Esophagus muscularis mucosa (tissue), 4 donors: ENCODE measurements around the gene CTDP1. TPM values are rescaled to one million over a fixed set of nuclear protein-coding genes. Genes with fewer than 3 reads are reported as not detected.

Experiments
- DNase-seq: peaks from one replicate; pipeline ENCODE4 v3.0.0-alpha.2; 2017; ENCODE audit errors: extremely low spot score
- H3K27ac ChIP-seq, 4 donors: fragments of 200-600 bp; sonication (generic); replicated peaks in 1 of 4; 1 replicate in 3 of 4; 2 replicates in 1 of 4; pipeline ENCODE4 v1.5.1; 2016 to 2019; ENCODE audit warnings: mild to moderate bottlenecking in 1 of 4
- H3K27me3 ChIP-seq, 4 donors: fragments of 200-600 bp; sonication (generic); one replicate each; pipeline versions ENCODE4 v1.5.1 to v1.6.0; 2016 to 2019
- H3K36me3 ChIP-seq, 4 donors: fragments of 200-600 bp; sonication (generic); one replicate each; pipeline ENCODE4 v1.5.1; 2016 to 2019
- H3K4me1 ChIP-seq, 4 donors: fragments of 200-600 bp; sonication (generic); one replicate each; pipeline ENCODE4 v1.5.1; 2016 to 2019
- H3K4me3 ChIP-seq, 4 donors: fragments of 200-600 bp; sonication (generic); 1 replicate in 2 of 4; 2 replicates in 2 of 4; pipeline ENCODE4 v1.5.1; 2016 to 2019; ENCODE audit warnings: mild to moderate bottlenecking in 4 of 4, moderate library complexity in 1 of 4
- H3K9me3 ChIP-seq, 4 donors: fragments of 200-600 bp; sonication (generic); 1 replicate in 3 of 4; 2 replicates in 1 of 4; pipeline ENCODE4 v1.5.1; 2016 to 2019
- CTCF ChIP-seq, 3 experiments: fragments of 200-600 bp in 2 of 3; fragments of 450-650 bp in 1 of 3; sonication (generic) in 2 of 3; IDR thresholded peaks; one replicate each; pipeline ENCODE4 v1.5.1; 2017 to 2019; ENCODE audit warnings: antibody characterized with exemption in 3 of 3, mild to moderate bottlenecking in 2 of 3, moderate library complexity in 1 of 3
- EP300 ChIP-seq: sonication (generic); formaldehyde crosslinking; IDR thresholded peaks from one replicate; pipeline ENCODE4 v1.6.1; 2017; ENCODE audit warnings: antibody characterized with exemption
- POLR2A ChIP-seq: fragments of 450-650 bp; IDR thresholded peaks from one replicate; pipeline ENCODE4 v1.6.1; 2017; ENCODE audit warnings: antibody characterized with exemption, moderate library complexity, mild to moderate bottlenecking, low read depth
- POLR2AphosphoS5 ChIP-seq, 2 donors: sonication (generic); formaldehyde crosslinking; IDR thresholded peaks; one replicate each; pipeline ENCODE4 v1.6.1; 2017; ENCODE audit warnings: antibody characterized with exemption in 2 of 2
- WGBS: methylation state at CpG from one replicate; pipeline ENCODE4 v1.1.5; 2018; 5-methylcytosine and 5-hydroxymethylcytosine counted together
- intact Hi-C: fragments of 100-400 bp; cut with DNase I; formaldehyde crosslinking; loops from one replicate; pipeline ENCODE4 v1.15.1; 2023
- total RNA-seq, 4 donors: library from RNA; depleted of rRNA; stranded (reverse); fragments of >200 nt; gene quantifications; one replicate each; pipeline versions ENCODE4 v1.1.0 to v1.2.1, GENCODE V29; 2016

Gene CTDP1
- total RNA-seq, 4 donors from 2014 or later, result 22.0 to 28.5 (median 24.5) TPM

DNA sequence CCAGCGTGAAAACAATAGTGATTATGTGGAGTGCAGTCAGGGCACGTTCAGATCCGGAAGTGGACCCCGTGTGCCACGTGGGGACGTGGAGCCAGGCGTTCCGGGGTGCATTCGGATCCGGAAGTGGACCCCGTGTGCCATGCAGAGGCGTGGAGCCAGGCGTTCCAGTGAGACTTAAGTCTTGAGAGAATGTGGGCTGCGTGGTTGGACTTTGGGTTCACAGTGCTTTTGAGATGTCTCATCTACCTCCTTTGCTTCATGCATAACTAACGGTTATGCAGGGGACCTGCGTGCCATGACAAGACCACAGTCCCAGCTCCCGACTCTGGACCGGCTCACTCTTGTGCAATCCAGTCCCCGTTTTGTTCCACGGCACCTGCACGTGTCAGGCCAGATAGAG lies 28.8 kb downstream of the CTDP1 start:
- no peak overlapping the region for H3K4me3 ChIP-seq
- no peak overlapping the region for H3K27ac ChIP-seq
- intact Hi-C loops, result no loop called here
- DNase-seq, result no peak
- no peaks in the 10 kb centered on the region for H3K27me3 ChIP-seq
- peaks cover 40 to 97% (median 78%) of the 10 kb centered on the region in 4 donors for H3K36me3 ChIP-seq
- TF ChIP-seq EP300 (no peak), CTCF (IDR thresholded peaks at IDR 0.05) (no peak), POLR2AphosphoS5 (IDR thresholded peaks at IDR 0.05) (no peak), POLR2A (no peak)
- H3K9me3 ChIP-seq, result no peaks in the 10 kb centered on the region
- no peaks in the 10 kb centered on the region for H3K4me1 ChIP-seq
- 93% methylated on average over 21 of the region's 21 CpGs for WGBS

DNA sequence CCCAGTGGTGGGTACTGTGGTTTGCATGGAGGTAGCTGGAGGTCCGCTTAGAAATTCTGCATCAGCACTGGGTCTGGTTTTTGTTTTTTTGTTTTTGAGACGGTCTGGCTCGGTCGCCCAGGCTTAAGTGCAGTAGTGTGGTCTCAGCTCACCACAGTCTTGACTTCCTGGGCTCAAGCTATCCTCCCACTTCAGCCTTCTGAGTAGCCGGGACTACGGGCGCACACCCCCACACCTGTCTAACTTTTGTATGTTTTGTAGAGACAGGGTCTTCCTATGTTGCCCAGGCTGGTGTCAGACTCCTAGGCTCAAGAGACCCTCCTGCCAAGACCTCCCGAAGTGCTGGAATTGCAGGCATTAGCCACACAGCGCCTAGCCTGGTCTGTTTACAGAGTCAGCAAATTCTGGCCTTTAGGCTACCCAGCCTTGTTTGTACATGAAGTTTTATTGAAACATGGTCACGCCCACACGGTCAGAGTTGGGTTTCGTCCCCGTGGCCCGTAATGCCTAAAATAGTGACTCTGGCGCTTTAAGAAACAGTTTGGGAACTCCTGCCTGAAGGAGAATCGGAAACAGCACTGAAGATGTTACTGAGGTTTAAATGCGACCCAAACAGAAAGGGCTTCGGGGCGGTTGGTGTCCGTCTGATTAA lies 32.7 kb downstream of the CTDP1 start:
- Histone ChIP-seq H3K4me1 (no peaks in the 10 kb centered on the region), H3K36me3 (peaks cover 44 to 98% (median 82%) of the 10 kb centered on the region in 4 donors), H3K27ac (no peak overlapping the region), H3K9me3 (no peaks in the 10 kb centered on the region), H3K27me3 (no peaks in the 10 kb centered on the region), H3K4me3 (no peak overlapping the region)
- intact Hi-C loops, result no loop called here
- WGBS, result 91% methylated on average over 20 of the region's 20 CpGs
- no peak for TF ChIP-seq POLR2AphosphoS5 (IDR thresholded peaks at IDR 0.05)
- no peak for TF ChIP-seq EP300
- TF ChIP-seq POLR2A, result no peak
- no peak for DNase-seq

GRCh38 chr18:79713341-79713740 lies 33.7 kb downstream of the CTDP1 start:
- H3K36me3 ChIP-seq, result peaks cover 52 to 98% (median 82%) of the 10 kb centered on the region in 4 donors
- H3K27ac ChIP-seq, result no peak overlapping the region
- no peak overlapping the region for H3K4me3 ChIP-seq
- H3K27me3 ChIP-seq, result no peaks in the 10 kb centered on the region
- DNase-seq, result no peak
- TF ChIP-seq POLR2AphosphoS5 (IDR thresholded peaks at IDR 0.05) (no peak), EP300 (no peak), POLR2A (no peak), CTCF (IDR thresholded peaks at IDR 0.05) (no peak)
- 97% methylated on average over 11 of the region's 11 CpGs for WGBS
- intact Hi-C loops, result no loop called here
- H3K4me1 ChIP-seq, result no peaks in the 10 kb centered on the region
- H3K9me3 ChIP-seq, result no peaks in the 10 kb centered on the region

- TF ChIP-seq POLR2AphosphoS5 (IDR thresholded peaks at IDR 0.05), result no peak
- no peak for TF ChIP-seq CTCF (IDR thresholded peaks at IDR 0.05)
- no peak for TF ChIP-seq EP300
- no peak for TF ChIP-seq POLR2A
- H3K4me1 ChIP-seq, result no peaks in the 10 kb centered on the region
- WGBS, result 95% methylated on average over 36 of the region's 47 CpGs
- no peaks in the 10 kb centered on the region for H3K27me3 ChIP-seq
- peaks cover 59 to 100% (median 90%) of the 10 kb centered on the region in 4 donors for H3K36me3 ChIP-seq
- H3K27ac ChIP-seq, result no peak overlapping the region
- intact Hi-C loops, result no loop called here
- no peak overlapping the region for H3K4me3 ChIP-seq
- no peak for DNase-seq
- no peaks in the 10 kb centered on the region for H3K9me3 ChIP-seq
Observed at GRCh38 chr18:79714531-79715240, 35.1 kb downstream of the CTDP1 start.

DNA sequence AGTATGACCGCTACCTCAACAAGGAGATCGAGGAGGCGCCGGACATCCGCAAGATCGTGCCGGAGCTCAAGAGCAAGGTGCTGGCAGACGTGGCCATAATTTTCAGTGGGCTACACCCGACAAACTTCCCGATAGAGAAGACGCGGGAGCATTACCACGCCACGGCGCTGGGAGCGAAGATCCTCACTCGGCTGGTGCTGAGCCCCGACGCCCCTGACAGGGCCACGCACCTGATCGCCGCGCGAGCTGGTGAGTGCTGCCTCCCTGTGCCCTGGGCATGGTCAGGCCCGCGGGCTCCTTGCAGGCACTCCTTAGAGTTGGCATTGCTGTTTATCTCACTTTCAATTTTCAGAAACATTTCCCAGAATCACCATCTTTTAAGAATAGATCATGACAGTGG lies 35.7 kb downstream of the CTDP1 start:
- intact Hi-C loops, result no loop called here

More for the DNA sequence above, 35.7 kb downstream of the CTDP1 start:
- Histone ChIP-seq H3K27ac (no peak overlapping the region), H3K36me3 (peaks cover 61 to 100% (median 90%) of the 10 kb centered on the region in 4 donors), H3K27me3 (no peaks in the 10 kb centered on the region), H3K9me3 (no peaks in the 10 kb centered on the region), H3K4me3 (no peak overlapping the region), H3K4me1 (no peaks in the 10 kb centered on the region)
- TF ChIP-seq CTCF (IDR thresholded peaks at IDR 0.05) (no peak), POLR2AphosphoS5 (IDR thresholded peaks at IDR 0.05) (no peak), EP300 (no peak), POLR2A (no peak)
- DNase-seq, result no peak
- WGBS, result 96% methylated on average over 26 of the region's 26 CpGs
